HUES64 (cell line): ENCODE results near the gene CCDC183.
"Not testable (repeated sequence)": the region's sequence is repeated elsewhere in the genome, so short reads cannot be mapped to it uniquely, and the experiment has no call there.

ENCODE experiments used
- H3K27ac ChIP-seq: 2 replicates; pipeline ENCODE4 v1.7.0; 2013; ENCODE audit warnings: low read depth, low read length, inconsistent platforms
- H3K27me3 ChIP-seq: 2 replicates; pipeline ENCODE4 v1.6.1; 2013; ENCODE audit warnings: mild to moderate bottlenecking, low read length; ENCODE audit not compliant: insufficient read depth
- H3K36me3 ChIP-seq: 2 replicates; pipeline ENCODE4 v1.6.1; 2013; ENCODE audit warnings: mild to moderate bottlenecking, low read length; ENCODE audit not compliant: insufficient read depth
- H3K4me1 ChIP-seq: 2 replicates; pipeline ENCODE4 v1.6.1; 2013; ENCODE audit warnings: mild to moderate bottlenecking, low read length, moderate library complexity; ENCODE audit not compliant: insufficient read depth
- H3K4me3 ChIP-seq: 2 replicates; pipeline ENCODE4 v1.5.1; 2013; ENCODE audit warnings: mild to moderate bottlenecking, low read length, moderate library complexity
- H3K9ac ChIP-seq: 2 replicates; pipeline ENCODE4 v1.6.1; 2013; ENCODE audit warnings: mild to moderate bottlenecking, low read depth, low read length
- H3K9me3 ChIP-seq: 2 replicates; pipeline ENCODE4 v1.6.1; 2013; ENCODE audit warnings: low read depth, low read length; ENCODE audit not compliant: insufficient read depth
- WGBS: fragments of 150-250, 120-280 bp; methylation state at CpG from one replicate; pipeline ENCODE4 v1.1.7; 2013; ENCODE audit warnings: missing lambda C conversion rate; 5-methylcytosine and 5-hydroxymethylcytosine counted together

Gene CCDC183

DNA sequence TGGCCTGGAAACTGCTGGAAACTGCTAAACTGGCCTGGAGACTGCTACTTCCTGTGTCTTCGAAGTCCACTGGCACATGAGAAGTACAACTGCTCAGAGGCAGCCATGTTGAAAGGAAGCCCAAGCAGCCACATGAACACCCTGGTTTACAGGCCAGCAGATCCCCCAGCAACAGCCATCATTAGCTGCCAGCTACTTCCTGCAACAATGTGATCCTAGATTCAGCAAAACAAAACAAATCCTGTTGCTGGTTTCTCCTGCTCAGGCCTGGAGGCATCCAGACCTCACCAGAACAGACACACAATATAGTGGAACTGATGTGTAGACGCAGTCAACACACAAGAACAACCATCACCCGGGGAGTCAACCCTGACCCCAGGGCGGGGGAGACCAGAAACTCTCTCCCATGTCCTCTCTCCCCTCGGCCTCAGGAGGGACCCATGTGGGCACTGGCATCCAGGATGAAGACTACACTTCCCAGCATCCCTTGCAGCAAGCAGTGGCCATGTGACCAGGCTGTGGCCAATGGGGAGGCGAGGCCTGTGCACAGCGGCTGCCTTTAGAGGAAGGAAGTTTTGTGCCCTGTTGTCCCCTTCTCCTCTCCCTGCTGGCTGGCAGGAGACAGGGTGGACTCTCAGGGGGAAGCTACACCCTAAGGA, 22.6 kb upstream of the CCDC183 start:
- Histone ChIP-seq H3K36me3 (no peaks in the 10 kb centered on the region), H3K27ac (no peak overlapping the region), H3K4me3 (no peak overlapping the region), H3K4me1 (no peaks in the 10 kb centered on the region), H3K9ac (no peak overlapping the region), H3K9me3 (peaks cover 12% of the 10 kb centered on the region; the same call in 1 of the 2 replicates), H3K27me3 (peaks cover 3% of the 10 kb centered on the region; the same call in 1 of the 2 replicates)
- WGBS = 79% methylated on average over 7 of the region's 7 CpGs

DNA sequence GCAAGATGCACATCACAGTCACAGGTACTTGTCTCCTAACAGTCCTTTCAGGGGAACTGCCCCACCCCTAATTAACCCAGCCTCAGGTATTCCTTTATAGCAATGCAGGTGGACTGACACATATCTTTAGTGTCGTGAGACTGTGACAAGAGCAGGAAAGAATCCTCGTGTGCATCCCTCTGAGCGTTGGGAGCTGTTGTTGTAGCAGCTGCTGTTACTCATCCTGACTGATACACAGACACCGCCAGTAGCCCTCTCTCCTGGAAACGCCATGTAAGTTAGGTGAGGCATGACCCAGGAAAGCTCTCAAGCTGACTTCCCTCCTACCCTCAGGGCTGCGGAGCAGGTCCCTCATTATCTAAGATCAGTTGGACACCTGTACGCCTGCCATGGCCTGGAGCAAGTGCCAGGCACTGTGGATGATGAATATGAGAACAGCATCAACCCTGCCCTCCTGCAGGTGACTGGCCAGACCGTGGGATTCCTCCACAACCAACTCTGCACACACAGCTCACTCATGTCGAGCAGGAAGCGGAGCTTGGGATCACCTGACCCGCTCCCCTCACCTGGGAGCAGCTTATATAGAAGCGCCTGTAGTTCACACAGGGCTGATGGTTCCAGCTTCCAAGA, 21.6 kb upstream of the CCDC183 start:
- WGBS = 87% methylated on average over 12 of the region's 12 CpGs
- no peak overlapping the region for H3K4me3 ChIP-seq
- H3K36me3 ChIP-seq = no peaks in the 10 kb centered on the region
- H3K4me1 ChIP-seq = no peaks in the 10 kb centered on the region
- peaks cover 12% of the 10 kb centered on the region; the same call in 1 of the 2 replicates for H3K9me3 ChIP-seq
- peaks cover 3% of the 10 kb centered on the region for H3K27me3 ChIP-seq
- no peak overlapping the region for H3K27ac ChIP-seq
- no peak overlapping the region for H3K9ac ChIP-seq

DNA sequence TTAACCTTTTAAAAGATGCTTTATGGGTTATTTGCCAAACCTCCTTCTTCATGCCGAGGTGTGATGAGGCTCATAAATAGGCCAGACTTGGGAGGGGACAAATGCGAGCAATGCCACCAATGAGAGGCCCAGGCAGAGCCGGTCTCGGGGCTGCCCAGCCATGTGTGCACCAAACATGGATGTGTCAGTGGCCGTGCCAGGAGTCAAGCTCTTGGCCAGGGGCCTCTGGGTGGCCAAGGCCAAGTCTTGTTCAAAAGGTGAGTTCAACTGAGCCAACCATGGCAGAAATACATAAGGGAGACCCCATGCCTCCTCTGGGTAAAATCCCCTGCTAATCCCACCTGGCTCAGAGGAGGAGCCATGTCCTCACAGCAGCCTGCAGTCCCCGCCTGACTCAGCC, 20.9 kb upstream of the CCDC183 start:
- Histone ChIP-seq H3K36me3 (no peaks in the 10 kb centered on the region), H3K27ac (no peak overlapping the region), H3K9me3 (peaks cover 12% of the 10 kb centered on the region; the same call in 1 of the 2 replicates), H3K9ac (no peak overlapping the region), H3K4me3 (no peak overlapping the region), H3K27me3 (peaks cover 6% of the 10 kb centered on the region), H3K4me1 (no peaks in the 10 kb centered on the region)
- 92% methylated on average over 6 of the region's 6 CpGs for WGBS

GRCh38 chr9:136776947-136777346, 19.2 kb upstream of the CCDC183 start:
- H3K4me1 ChIP-seq = no peaks in the 10 kb centered on the region
- peaks cover 6% of the 10 kb centered on the region for H3K27me3 ChIP-seq
- H3K36me3 ChIP-seq = no peaks in the 10 kb centered on the region
- H3K4me3 ChIP-seq = no peak overlapping the region
- no peak overlapping the region for H3K9ac ChIP-seq
- H3K27ac ChIP-seq = no peak overlapping the region
- H3K9me3 ChIP-seq = peaks cover 12% of the 10 kb centered on the region; the same call in 1 of the 2 replicates
- WGBS = 92% methylated on average over 7 of the region's 7 CpGs

DNA sequence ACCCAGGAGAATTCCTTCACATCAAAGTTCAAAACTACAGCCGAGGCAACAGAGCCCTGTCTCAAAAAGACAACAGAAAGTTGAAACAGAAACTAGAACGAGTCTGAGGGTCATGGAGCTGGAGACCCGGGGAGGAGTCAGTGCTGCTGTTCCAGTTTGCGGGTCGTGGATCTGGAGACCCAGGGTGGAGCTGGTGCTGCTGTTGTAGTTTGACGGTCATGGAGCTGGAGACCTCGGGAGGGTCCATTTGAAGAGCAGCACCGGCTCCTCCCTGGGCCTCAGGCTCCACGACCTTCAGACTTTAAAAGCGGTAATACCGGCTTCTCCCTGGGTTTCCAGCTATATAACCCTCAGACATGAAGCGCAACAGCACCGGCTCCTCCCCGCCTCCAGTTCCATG, 18.8 kb upstream of the CCDC183 start:
- H3K4me1 ChIP-seq = no peaks in the 10 kb centered on the region
- no peak overlapping the region for H3K9ac ChIP-seq
- H3K27me3 ChIP-seq = peaks cover 6% of the 10 kb centered on the region
- WGBS = 81% methylated on average over 14 of the region's 14 CpGs
- H3K9me3 ChIP-seq = peaks cover 12% of the 10 kb centered on the region; the same call in 1 of the 2 replicates
- no peak overlapping the region for H3K27ac ChIP-seq
- H3K4me3 ChIP-seq = no peak overlapping the region
- no peaks in the 10 kb centered on the region for H3K36me3 ChIP-seq

GRCh38 chr9:136779808-136780207, 16.3 kb upstream of the CCDC183 start:
- Histone ChIP-seq H3K9ac (no peak overlapping the region), H3K9me3 (no peaks in the 10 kb centered on the region), H3K36me3 (no peaks in the 10 kb centered on the region), H3K27ac (no peak overlapping the region; the same call in 1 of the 2 replicates), H3K4me3 (no peak overlapping the region), H3K4me1 (no peaks in the 10 kb centered on the region), H3K27me3 (peaks cover 6% of the 10 kb centered on the region)
- WGBS = 70% methylated on average over 5 of the region's 5 CpGs

DNA sequence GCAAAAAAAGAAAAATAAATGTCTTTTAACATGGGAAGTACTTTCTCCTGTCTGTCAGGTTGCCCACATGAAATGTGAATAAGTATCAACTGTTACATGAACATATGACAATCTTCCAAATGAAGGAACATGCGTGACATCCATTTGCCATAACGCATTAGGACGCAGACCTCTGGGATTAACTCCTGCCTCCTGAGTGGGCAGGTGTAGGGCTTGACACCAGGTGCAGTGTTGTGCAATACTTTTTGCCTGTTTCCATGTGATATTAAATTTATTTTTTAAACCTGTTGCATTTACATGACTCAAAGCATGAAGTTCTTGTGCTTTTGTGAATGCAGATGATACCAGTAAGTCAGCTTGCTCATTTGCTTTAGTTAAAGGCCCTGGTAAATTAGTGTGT, 13.7 kb upstream of the CCDC183 start:
- H3K27ac ChIP-seq = no peak overlapping the region
- H3K4me1 ChIP-seq = no peaks in the 10 kb centered on the region
- H3K9me3 ChIP-seq = no peaks in the 10 kb centered on the region
- H3K4me3 ChIP-seq = no peak overlapping the region
- no peak overlapping the region for H3K9ac ChIP-seq
- H3K27me3 ChIP-seq = peaks cover 6% of the 10 kb centered on the region
- 92% methylated on average over 3 of the region's 3 CpGs for WGBS
- H3K36me3 ChIP-seq = no peaks in the 10 kb centered on the region

- no peak overlapping the region for H3K27ac ChIP-seq
- no peaks in the 10 kb centered on the region for H3K36me3 ChIP-seq
- no peak overlapping the region for H3K9ac ChIP-seq
- H3K4me3 ChIP-seq = no peak overlapping the region
- H3K27me3 ChIP-seq = peaks cover 3% of the 10 kb centered on the region; the same call in 1 of the 2 replicates
- no peaks in the 10 kb centered on the region for H3K4me1 ChIP-seq
- WGBS = 77% methylated on average over 9 of the region's 9 CpGs
- H3K9me3 ChIP-seq = no peaks in the 10 kb centered on the region
Measured at GRCh38 chr9:136784249-136784996, 11.7 kb upstream of the CCDC183 start.

GRCh38 chr9:136784997-136785361, 11.2 kb upstream of the CCDC183 start:
- Histone ChIP-seq H3K36me3 (no peaks in the 10 kb centered on the region), H3K9me3 (no peaks in the 10 kb centered on the region), H3K4me3 (no peak overlapping the region), H3K9ac (no peak overlapping the region), H3K27ac (no peak overlapping the region), H3K27me3 (peaks cover 2% of the 10 kb centered on the region; the same call in 1 of the 2 replicates), H3K4me1 (no peaks in the 10 kb centered on the region)
- WGBS = 88% methylated on average over 6 of the region's 6 CpGs

- not testable (repeated sequence) for H3K4me1 ChIP-seq, H3K9ac ChIP-seq, H3K36me3 ChIP-seq, H3K27me3 ChIP-seq, H3K9me3 ChIP-seq, H3K27ac ChIP-seq, H3K4me3 ChIP-seq
- 93% methylated on average over 23 of the region's 23 CpGs for WGBS
Measured at GRCh38 chr9:136785565-136786355, 10.4 kb upstream of the CCDC183 start.
